ENCODE measurements around the gene CGNL1.

- TF ChIP-seq SIN3A (IDR thresholded peaks at IDR 0.05; ENCODE audit: borderline replicate concordance, insufficient read depth, low read length) (no peak), POLR2AphosphoS5 (IDR thresholded peaks at IDR 0.05; ENCODE audit: low read depth, low read length) (no peak), TAF1 (IDR thresholded peaks at IDR 0.05; ENCODE audit: borderline replicate concordance, insufficient read depth, low read length) (no peak), FOXP2 (optimal IDR thresholded peaks at IDR 0.05; ENCODE audit: borderline replicate concordance, extremely low read depth, extremely low read length, insufficient read depth) (no peak)
- TF ChIP-seq, protein P1, sequence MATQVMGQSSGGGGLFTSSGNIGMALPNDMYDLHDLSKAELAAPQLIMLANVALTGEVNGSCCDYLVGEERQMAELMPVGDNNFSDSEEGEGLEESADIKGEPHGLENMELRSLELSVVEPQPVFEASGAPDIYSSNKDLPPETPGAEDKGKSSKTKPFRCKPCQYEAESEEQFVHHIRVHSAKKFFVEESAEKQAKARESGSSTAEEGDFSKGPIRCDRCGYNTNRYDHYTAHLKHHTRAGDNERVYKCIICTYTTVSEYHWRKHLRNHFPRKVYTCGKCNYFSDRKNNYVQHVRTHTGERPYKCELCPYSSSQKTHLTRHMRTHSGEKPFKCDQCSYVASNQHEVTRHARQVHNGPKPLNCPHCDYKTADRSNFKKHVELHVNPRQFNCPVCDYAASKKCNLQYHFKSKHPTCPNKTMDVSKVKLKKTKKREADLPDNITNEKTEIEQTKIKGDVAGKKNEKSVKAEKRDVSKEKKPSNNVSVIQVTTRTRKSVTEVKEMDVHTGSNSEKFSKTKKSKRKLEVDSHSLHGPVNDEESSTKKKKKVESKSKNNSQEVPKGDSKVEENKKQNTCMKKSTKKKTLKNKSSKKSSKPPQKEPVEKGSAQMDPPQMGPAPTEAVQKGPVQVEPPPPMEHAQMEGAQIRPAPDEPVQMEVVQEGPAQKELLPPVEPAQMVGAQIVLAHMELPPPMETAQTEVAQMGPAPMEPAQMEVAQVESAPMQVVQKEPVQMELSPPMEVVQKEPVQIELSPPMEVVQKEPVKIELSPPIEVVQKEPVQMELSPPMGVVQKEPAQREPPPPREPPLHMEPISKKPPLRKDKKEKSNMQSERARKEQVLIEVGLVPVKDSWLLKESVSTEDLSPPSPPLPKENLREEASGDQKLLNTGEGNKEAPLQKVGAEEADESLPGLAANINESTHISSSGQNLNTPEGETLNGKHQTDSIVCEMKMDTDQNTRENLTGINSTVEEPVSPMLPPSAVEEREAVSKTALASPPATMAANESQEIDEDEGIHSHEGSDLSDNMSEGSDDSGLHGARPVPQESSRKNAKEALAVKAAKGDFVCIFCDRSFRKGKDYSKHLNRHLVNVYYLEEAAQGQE (IDR thresholded peaks at IDR 0.05; ENCODE audit: insufficient read depth in 1 of 2, low read depth in 2 of 2, low read length in 2 of 2), result no peak
These were observed 11.3 kb downstream of the CGNL1 start for GRCh38 chr15:57387564-57388076.
